K562 (cell line): Measurements from ENCODE around the gene HOXB3. TPM values are rescaled to one million over a fixed set of nuclear protein-coding genes. Genes with fewer than 3 reads are reported as not detected.

Experiments
- ATAC-seq: fragments of 200-7000 bp; cut with Tn5 transposase; 3 replicates; pipeline ENCODE4 v1.9.1; 2020; ENCODE audit warnings: moderate library complexity
- BruUV-seq: library from RNA; stranded (reverse); fragments of 400-500 nt; replicated peaks from 2 replicates; lab custom pipeline; 2021; lab: Mats Ljungman, UMichigan
- CTCF ChIA-PET: fragments of 300-600 bp; formaldehyde crosslinking; extraction: SDS; loops from one replicate; lab custom pipeline; 2021; ENCODE audit warnings: low intra/inter-chr PET ratio; lab: Yijun Ruan, JAX
- POLR2A ChIA-PET: fragments of 300-600, 350-650 bp; sonication (Branson Sonifier 250); formaldehyde crosslinking; extraction: SDS; loops from one replicate; lab custom pipeline; 2021; ENCODE audit warnings: antibody characterized with exemption, inconsistent platforms; lab: Yijun Ruan, JAX
- DNase-seq, 4 experiments: peaks; one replicate each; pipeline versions ENCODE4 v3.0.0 to v3.0.0-alpha.2; 2011 to 2018; ENCODE audit warnings: low spot score in 3 of 4, mixed read lengths in 3 of 4; ENCODE audit errors: extremely low read depth in 1 of 4
- FAIRE-seq: peaks from 2 replicates; lab custom pipeline; 2011; peaks lifted over from hg19 to GRCh38; lab: Jason Lieb, UNC
- H2AFZ ChIP-seq: 2 replicates; pipeline ENCODE4 v1.6.0; 2011; ENCODE audit warnings: low read depth, low read length, control low read depth, inconsistent platforms
- H3K27ac ChIP-seq: fragments of 200-600 bp; 3 replicates; pipeline ENCODE4 v1.8.0; 2011; ENCODE audit warnings: low read depth, mild to moderate bottlenecking, control low read depth, inconsistent platforms, low read length, moderate library complexity, mixed read lengths; ENCODE audit errors: extremely low read depth
- H3K27me3 ChIP-seq, 2 experiments: fragments of 300-600 bp in 1 of 2; 2 replicates in 1 of 2; 3 replicates in 1 of 2; pipeline versions ENCODE4 v1.6.0 to v1.8.0; 2011; ENCODE audit warnings: inconsistent platforms in 2 of 2, low read length in 2 of 2, mild to moderate bottlenecking in 1 of 2, mixed read lengths in 1 of 2, moderate library complexity in 1 of 2; ENCODE audit not compliant: control insufficient read depth in 2 of 2, insufficient read depth in 2 of 2
- H3K36me3 ChIP-seq: fragments of 300-600 bp; 3 replicates; pipeline ENCODE4 v1.8.0; 2011; ENCODE audit warnings: mild to moderate bottlenecking, low read length, inconsistent platforms; ENCODE audit not compliant: control insufficient read depth, insufficient read depth
- H3K4me1 ChIP-seq, 2 experiments: fragments of 200-600 bp in 1 of 2; replicated peaks in 1 of 2; 2 replicates in 1 of 2; 3 replicates in 1 of 2; pipeline versions ENCODE4 v1.5.1 to v1.8.0; 2011; ENCODE audit warnings: inconsistent platforms in 2 of 2, low read length in 2 of 2, mild to moderate bottlenecking in 1 of 2, mixed read lengths in 1 of 2, moderate library complexity in 1 of 2; ENCODE audit not compliant: control insufficient read depth in 2 of 2, insufficient read depth in 2 of 2
- H3K4me2 ChIP-seq: 2 replicates; pipeline ENCODE4 v1.6.1; 2011; ENCODE audit warnings: low read length, control low read depth, inconsistent platforms, mixed read lengths; ENCODE audit not compliant: insufficient read depth
- H3K4me3 ChIP-seq: fragments of 200-600 bp; sonication (generic), shearing (Covaris generic); 2 replicates; pipeline ENCODE4 v1.5.1; 2016; ENCODE audit warnings: control low read depth, inconsistent platforms
- H3K79me2 ChIP-seq: fragments of 200-600 bp; 3 replicates; pipeline ENCODE4 v1.8.0; 2011; ENCODE audit warnings: low read length, inconsistent platforms; ENCODE audit not compliant: control insufficient read depth, insufficient read depth
- H3K9ac ChIP-seq, 2 experiments: 2 replicates each; pipeline versions ENCODE4 v1.6.0 to v1.6.1; 2011; ENCODE audit warnings: low read depth in 2 of 2, low read length in 2 of 2, control low read depth in 1 of 2, inconsistent platforms in 1 of 2, mild to moderate bottlenecking in 1 of 2, mixed read lengths in 1 of 2; ENCODE audit not compliant: insufficient read depth in 1 of 2
- H3K9me1 ChIP-seq: one replicate; pipeline ENCODE4 v1.6.0; 2011; ENCODE audit warnings: inconsistent platforms, mild to moderate bottlenecking, low read length, moderate library complexity; ENCODE audit not compliant: control insufficient read depth, insufficient read depth
- H3K9me3 ChIP-seq: replicated peaks from 2 replicates; pipeline ENCODE4 v1.5.1; 2011; ENCODE audit warnings: low read depth, low read length, inconsistent platforms; ENCODE audit not compliant: control insufficient read depth, insufficient read depth
- H4K20me1 ChIP-seq: replicated peaks from 2 replicates; pipeline ENCODE4 v1.6.1; 2011; ENCODE audit warnings: low read length, inconsistent platforms, mixed read lengths; ENCODE audit not compliant: control insufficient read depth, insufficient read depth
- MGA ChIP-seq: fragments of 450-650 bp; IDR thresholded peaks from 2 replicates; pipeline ENCODE4 v1.6.1; 2016; ENCODE audit warnings: mild to moderate bottlenecking, moderate library complexity
- PTRF ChIP-seq: fragments of 450-650 bp; IDR thresholded peaks from 2 replicates; pipeline ENCODE4 v1.6.1; 2016; ENCODE audit warnings: mild to moderate bottlenecking, missing genetic modification characterization, missing compliant biosample characterization
- YY1 ChIP-seq, 3 experiments: IDR thresholded peaks; 2 replicates each; pipeline ENCODE4 v1.6.1; 2011; ENCODE audit warnings: low read length in 2 of 3, mild to moderate bottlenecking in 2 of 3, moderate library complexity in 2 of 3, borderline replicate concordance in 1 of 3, control low read depth in 1 of 3, low read depth in 1 of 3; ENCODE audit not compliant: insufficient read depth in 3 of 3, insufficient replicate concordance in 2 of 3, control insufficient read depth in 1 of 3, insufficient read length in 1 of 3; ENCODE audit errors: extremely low read depth in 1 of 3
- ZNF217 ChIP-seq: sonication (generic); formaldehyde crosslinking; IDR thresholded peaks from 2 replicates; pipeline ENCODE4 v1.8.0; 2022; ENCODE audit warnings: mild to moderate bottlenecking, missing genetic modification reagents
- ZNF274 ChIP-seq: IDR thresholded peaks from 2 replicates; pipeline ENCODE4 v1.6.1; 2011; ENCODE audit warnings: low read depth, mild to moderate bottlenecking, low read length, moderate library complexity, borderline replicate concordance
- WGBS: fragments of 100-300 bp; shearing (Covaris generic); methylation state at CpG from one replicate; pipeline ENCODE4 v1.1.6; 2016; ENCODE audit warnings: low coverage, mixed read lengths; ENCODE audit not compliant: insufficient coverage; ENCODE audit errors: missing lambda C conversion rate; 5-methylcytosine and 5-hydroxymethylcytosine counted together
- in situ Hi-C: fragments of 300-500 bp; cut with MboI; formaldehyde crosslinking; loops from 4 replicates; pipeline ENCODE4 v1.15.0; 2018; ENCODE audit warnings: inconsistent platforms, mixed read lengths
- intact Hi-C: fragments of 100-400 bp; cut with micrococcal nuclease; formaldehyde crosslinking; loops from 2 replicates; pipeline ENCODE4 v1.14.2; 2022
- polyA plus RNA-seq, 8 experiments: library from polyadenylated mRNA; depleted of rRNA in 4 of 8; stranded (reverse) in 5 of 8; unstranded in 3 of 8; fragments of >200 nt; fragmentation: Nextera tagmentation in 2 of 8; fragmentation: Illumina TruSeq in 1 of 8; extraction: Ambion mirVana in 2 of 8; extraction: Trizol in 1 of 8; gene quantifications; 2 replicates each; pipeline versions ENCODE4 v1.2.1 to v1.2.3, GENCODE V29; 2011 to 2014; ENCODE audit warnings: inconsistent platforms in 1 of 8, missing spikeins in 1 of 8
- total RNA-seq, 7 experiments: library from RNA; depleted of rRNA in 6 of 7; stranded (reverse); fragments of >200 nt in 6 of 7; fragmentation: Illumina TruSeq in 2 of 7; extraction: Trizol in 2 of 7; gene quantifications; 2 replicates each; pipeline versions ENCODE4 v1.2.1 to v1.2.3, GENCODE V29; 2011 to 2021; ENCODE audit warnings: low replicate concordance in 1 of 7

The HOXB3 gene
- total and polyA plus RNA-seq, 9 of the 15 experiments (the other 6 are each of a cell fraction or from before 2014, with no cell fraction given), result 2.4 to 41.3 (median 20.2) TPM

DNA sequence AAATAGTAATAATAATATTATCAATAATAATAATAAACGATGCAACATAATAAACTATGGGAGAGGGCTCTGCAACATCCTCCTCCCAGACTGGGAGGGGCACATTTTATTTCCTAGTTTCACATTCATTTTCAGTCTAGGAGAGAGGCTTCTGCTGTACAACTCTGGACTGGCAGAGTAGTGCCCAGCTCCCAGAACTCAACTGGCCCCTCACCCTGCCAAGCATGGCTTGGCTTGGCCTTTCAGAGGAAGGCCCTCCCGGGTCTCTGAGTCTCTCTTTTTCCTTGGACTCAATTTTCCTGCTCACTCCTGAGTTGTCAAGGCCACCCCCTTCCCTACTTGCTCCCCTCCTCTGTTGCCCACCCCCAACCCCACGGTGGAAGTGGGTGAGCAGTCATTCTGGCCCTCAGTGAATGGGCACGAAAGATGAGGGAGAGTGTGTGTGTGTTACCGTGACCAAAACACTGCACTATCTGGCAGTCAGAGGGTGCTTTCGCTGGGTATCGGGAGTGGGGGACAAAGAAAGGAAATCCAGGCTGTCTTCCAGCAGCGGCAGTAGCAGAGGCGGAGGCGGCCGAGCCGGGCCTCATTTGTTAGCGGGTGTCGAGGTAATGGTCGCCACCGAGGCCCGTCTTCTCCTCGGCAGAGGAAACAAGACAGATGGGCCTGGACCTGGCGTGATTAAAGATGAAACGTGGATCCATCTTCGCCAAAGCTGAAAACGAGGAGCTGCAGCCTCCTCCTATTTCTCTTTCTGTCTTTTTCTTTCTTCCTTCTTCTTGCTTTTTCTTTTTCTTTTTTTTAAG is 14.2 kb downstream of the HOXB3 start (continued):
- TF ChIP-seq YY1 (IDR thresholded peaks at IDR 0.05; ENCODE audit: borderline replicate concordance in 1 of 3, control insufficient read depth in 1 of 3, extremely low read depth in 1 of 3, insufficient read depth in 3 of 3, insufficient read length in 1 of 3, insufficient replicate concordance in 2 of 3, low read depth in 1 of 3, low read length in 2 of 3) (peak in 1 of 3 experiments; percentile 39), ZNF217 (CRISPR knock-in tag) (no peak)

GRCh38 chr17:48575066-48575582 is 14.9 kb downstream of the HOXB3 start:
- peak overlapping the region in 1 of 2 experiments; percentile 76; a peak in 2 of 4 replicates for H3K9ac ChIP-seq
- DNase-seq (peak in 1 of 4 experiments; percentile 18), ATAC-seq (no peak), FAIRE-seq (no peak)
- H3K79me2 ChIP-seq, result peaks cover 98% of the 10 kb centered on the region
- no TSS peak for BruUV-seq
- peaks cover 61% of the 10 kb centered on the region for H3K36me3 ChIP-seq
- CTCF ChIA-PET, result no interaction called here
- H3K4me2 ChIP-seq, result peak overlapping the region; percentile 88
- H3K27me3 ChIP-seq, result no peaks in the 10 kb centered on the region
- intact Hi-C loops (no loop called here), in situ Hi-C loops (no loop called here)
- peak overlapping the region; percentile 5; the same call in 1 of the 2 replicates for H3K4me3 ChIP-seq
- H3K4me1 ChIP-seq, result peaks cover 44 to 64% of the 10 kb centered on the region in 2 experiments
- no peaks in the 10 kb centered on the region for H3K9me1 ChIP-seq
- no peaks in the 10 kb centered on the region; the same call in 1 of the 2 replicates for H4K20me1 ChIP-seq
- POLR2A ChIA-PET, result interaction anchor here (0.6 to 1.2 kb wide), 6 partner anchors 18 to 108 kb away, joined by 3 to 4 read pairs (median 4); partner anchors contain the start of gene HOXB5
- H3K9me3 ChIP-seq, result no peaks in the 10 kb centered on the region
- no peak overlapping the region for H2AFZ ChIP-seq
- peak overlapping the region; percentile 95 for H3K27ac ChIP-seq
- 18% methylated on average over 7 of the region's 7 CpGs for WGBS
- TF ChIP-seq ZNF274, result no peak
- TF ChIP-seq PTRF, result no peak
- TF ChIP-seq MGA, result no peak
